GM12875 (cell line): ENCODE results near the gene LPP.

Experiments
- H3K4me3 ChIP-seq: one replicate; pipeline ENCODE4 v1.5.1; 2011; ENCODE audit warnings: low read depth, low read length, control low read depth
- TF ChIP-seq, protein P1 (sequence below): IDR thresholded peaks from 2 replicates; pipeline ENCODE4 v1.5.1; 2011; ENCODE audit warnings: low read depth, mild to moderate bottlenecking, control low read depth, inconsistent platforms, low read length, moderate library complexity, borderline replicate concordance; ENCODE audit not compliant: insufficient read depth

LPP gene

DNA sequence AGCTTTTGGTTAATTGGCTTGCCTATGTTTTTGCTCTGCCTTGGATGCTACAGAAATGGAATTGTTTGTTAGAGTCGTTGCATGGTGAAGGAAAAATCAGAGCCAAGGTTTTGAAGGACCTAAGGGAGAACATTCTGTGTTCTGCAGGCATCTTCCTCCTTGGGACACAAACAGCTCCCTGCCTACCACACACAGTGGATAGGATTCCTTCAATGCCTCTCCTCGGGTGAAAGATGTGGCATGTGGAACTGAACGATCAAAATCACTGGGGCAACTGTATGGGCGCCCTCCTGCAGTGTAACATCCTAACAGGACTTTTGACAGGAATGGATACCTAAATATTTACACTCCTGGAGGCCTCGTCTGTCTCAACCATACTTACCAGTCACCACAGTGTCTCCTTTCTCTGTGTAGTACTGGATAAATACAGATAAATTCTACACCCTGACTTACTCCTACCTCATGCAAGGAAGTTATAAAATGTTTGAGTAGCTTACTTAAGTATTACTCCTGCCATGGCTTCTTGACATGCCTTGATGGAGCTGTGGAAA, 100.6 kb downstream of the LPP start:
- H3K4me3 ChIP-seq = no peak overlapping the region
- TF ChIP-seq, protein P1, sequence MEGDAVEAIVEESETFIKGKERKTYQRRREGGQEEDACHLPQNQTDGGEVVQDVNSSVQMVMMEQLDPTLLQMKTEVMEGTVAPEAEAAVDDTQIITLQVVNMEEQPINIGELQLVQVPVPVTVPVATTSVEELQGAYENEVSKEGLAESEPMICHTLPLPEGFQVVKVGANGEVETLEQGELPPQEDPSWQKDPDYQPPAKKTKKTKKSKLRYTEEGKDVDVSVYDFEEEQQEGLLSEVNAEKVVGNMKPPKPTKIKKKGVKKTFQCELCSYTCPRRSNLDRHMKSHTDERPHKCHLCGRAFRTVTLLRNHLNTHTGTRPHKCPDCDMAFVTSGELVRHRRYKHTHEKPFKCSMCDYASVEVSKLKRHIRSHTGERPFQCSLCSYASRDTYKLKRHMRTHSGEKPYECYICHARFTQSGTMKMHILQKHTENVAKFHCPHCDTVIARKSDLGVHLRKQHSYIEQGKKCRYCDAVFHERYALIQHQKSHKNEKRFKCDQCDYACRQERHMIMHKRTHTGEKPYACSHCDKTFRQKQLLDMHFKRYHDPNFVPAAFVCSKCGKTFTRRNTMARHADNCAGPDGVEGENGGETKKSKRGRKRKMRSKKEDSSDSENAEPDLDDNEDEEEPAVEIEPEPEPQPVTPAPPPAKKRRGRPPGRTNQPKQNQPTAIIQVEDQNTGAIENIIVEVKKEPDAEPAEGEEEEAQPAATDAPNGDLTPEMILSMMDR = no peak

DNA sequence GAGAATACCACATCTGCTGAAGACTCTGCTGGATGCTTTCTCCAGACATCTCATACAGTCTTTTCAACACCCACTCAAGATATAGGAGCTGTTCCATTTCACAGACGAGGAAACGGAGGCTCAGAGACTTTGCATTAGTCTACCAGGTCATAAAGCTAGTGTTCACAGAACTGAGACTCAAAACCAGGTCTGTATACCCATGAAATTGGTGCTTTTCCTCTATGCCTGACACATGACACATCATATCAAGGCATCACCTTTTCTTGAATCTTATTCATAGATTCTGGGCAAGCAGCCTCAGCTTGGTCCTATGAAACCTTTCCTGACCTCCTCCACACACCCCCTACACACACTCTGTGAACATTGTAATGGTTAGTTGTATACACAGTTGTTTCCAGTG, 101.2 kb downstream of the LPP start:
- no peak overlapping the region for H3K4me3 ChIP-seq
- TF ChIP-seq, protein P1 = no peak

DNA sequence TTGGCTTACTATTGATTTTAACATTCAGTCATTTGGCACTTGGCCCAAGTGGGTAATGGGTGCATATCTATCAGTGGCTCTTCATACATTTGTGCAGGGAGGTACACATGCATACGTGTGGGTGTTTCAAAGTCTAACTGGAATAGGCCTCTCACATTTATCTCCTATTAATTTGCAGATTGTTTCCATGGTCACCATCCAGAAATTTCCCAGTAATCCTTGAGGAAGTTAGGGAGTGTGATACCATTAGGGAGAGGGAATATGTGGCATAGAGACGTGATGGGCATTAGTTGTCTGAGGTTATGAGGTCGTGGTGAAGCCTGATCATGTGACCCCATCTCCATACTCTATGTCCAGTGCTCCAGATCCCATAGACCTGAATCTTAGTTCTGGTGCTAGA, 102.8 kb downstream of the LPP start:
- TF ChIP-seq, protein P1 = no peak
- no peak overlapping the region for H3K4me3 ChIP-seq

DNA sequence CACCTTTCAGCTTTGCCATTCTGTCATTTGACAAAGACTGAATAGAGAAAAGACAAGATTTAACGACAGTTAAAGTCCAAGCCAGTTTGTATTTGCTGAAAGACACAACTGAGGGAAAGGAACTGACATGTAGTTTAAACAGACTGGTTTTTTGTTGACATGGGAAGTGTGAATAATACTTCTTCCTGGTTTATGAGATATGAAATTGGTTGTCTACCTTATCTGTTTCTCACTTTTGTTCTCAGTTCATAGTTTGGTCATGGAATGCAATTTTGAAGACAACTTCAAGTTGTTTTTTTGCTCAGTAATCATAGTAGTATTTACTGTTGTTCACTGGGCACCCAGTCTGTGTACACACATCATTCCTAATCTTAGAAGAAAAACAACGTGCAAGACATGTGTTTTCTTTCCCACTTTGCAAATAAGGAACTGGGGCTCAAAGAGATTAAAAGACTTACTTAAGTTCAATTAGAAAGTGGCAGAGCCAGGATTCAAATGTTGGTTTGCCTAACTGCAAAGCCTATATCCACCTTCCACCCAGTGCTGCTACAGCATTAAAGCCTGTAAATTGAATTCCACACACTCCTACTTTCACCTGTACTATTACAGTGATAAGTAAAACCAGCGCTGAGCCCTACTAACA, 103.5 kb downstream of the LPP start:
- TF ChIP-seq, protein P1 = no peak
- H3K4me3 ChIP-seq = no peak overlapping the region

DNA sequence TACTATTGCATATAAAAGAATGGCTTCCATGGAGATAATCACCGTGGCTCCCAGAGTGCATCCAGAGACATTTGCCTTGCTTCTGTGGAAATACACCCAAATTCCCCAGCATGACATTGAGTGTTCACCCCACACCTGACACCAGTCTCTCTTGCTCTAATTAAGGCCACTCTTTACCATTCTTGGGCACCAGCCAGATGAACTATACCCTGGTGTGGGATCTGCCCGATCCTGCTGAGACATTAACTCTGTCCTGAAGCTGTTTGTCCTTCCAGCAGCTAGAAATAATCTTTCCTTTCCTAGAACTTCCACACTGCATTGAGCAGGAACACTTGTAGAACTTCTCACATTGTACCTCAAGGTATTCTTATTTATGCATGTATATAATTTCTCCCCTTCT, 105.2 kb downstream of the LPP start:
- TF ChIP-seq, protein P1 = no peak

DNA sequence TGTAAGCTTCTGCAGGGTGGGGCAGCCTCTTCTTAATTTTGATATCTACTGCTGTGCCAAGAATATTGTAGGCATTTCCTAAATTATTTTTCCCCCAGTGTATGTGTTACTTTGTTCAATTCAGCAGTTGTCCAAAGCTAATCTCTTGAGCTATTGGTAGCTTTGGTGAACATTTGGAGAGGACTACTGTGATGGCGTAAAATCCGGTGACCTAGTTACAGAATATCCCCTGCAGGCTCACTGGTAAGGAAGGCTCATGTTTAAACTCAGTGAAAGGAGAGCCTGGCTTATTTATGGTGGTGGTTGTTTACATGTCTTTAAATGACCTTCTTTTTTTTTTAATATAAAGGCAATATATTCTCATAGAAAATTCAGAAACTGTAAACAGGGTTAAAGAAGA, 105.6 kb downstream of the LPP start:
- TF ChIP-seq, protein P1 = no peak
- no peak overlapping the region for H3K4me3 ChIP-seq

More for the DNA sequence above, 105.2 kb downstream of the LPP start:
- no peak overlapping the region for H3K4me3 ChIP-seq

DNA sequence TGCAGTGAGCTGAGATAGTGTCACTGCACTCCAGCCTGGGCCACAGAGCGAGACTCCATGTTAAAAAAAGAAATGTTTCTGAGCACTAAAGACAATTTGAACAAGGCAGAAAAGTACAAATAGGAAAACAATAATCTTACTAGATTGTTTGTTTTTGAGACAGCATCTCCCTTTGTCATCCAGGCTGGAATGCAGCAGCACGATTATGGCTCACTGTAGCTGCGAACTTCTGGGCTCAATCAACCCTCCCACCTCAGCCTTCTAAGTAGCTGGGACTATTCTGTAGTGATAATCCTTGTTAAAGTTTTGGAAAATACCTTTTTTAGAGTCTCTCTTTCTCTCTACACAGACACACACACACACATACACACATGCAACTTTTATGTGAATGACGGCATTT, 107.1 kb downstream of the LPP start:
- TF ChIP-seq, protein P1 = no peak
- no peak overlapping the region for H3K4me3 ChIP-seq
